Neural progenitor cell (in vitro differentiated cells): ENCODE measurements around the gene ZBP1. TPM values are rescaled to one million over a fixed set of nuclear protein-coding genes. Genes with fewer than 3 reads are reported as not detected.

Source experiments
- DNase-seq: peaks from one replicate; pipeline ENCODE4 v3.0.0-alpha.2; 2016; ENCODE audit warnings: low spot score
- H2AFZ ChIP-seq: fragments of 200-600 bp; sonication (generic); replicated peaks from 2 replicates; pipeline ENCODE4 v1.6.1; 2016; ENCODE audit warnings: antibody characterized with exemption
- H3F3A ChIP-seq: fragments of 200-600 bp; sonication (generic); 2 replicates; pipeline ENCODE4 v1.6.1; 2016; ENCODE audit warnings: antibody characterized with exemption, low read depth
- H3K27ac ChIP-seq: fragments of 200-600 bp; sonication (generic); 2 replicates; pipeline ENCODE4 v1.5.1; 2016; ENCODE audit warnings: mild to moderate bottlenecking
- H3K27me3 ChIP-seq: fragments of 200-600 bp; sonication (generic); 2 replicates; pipeline ENCODE4 v1.6.1; 2016; ENCODE audit warnings: mild to moderate bottlenecking, moderate library complexity
- H3K36me3 ChIP-seq: fragments of 200-600 bp; sonication (generic); 2 replicates; pipeline ENCODE4 v1.5.1; 2016
- H3K4me1 ChIP-seq: fragments of 200-600 bp; sonication (generic); 2 replicates; pipeline ENCODE4 v1.6.1; 2016; ENCODE audit warnings: mixed run types
- H3K4me2 ChIP-seq: fragments of 200-600 bp; sonication (generic); 2 replicates; pipeline ENCODE4 v1.6.1; 2016
- H3K4me3 ChIP-seq: fragments of 200-600 bp; sonication (generic); 2 replicates; pipeline ENCODE4 v1.5.1; 2016
- H3K79me2 ChIP-seq: fragments of 200-600 bp; sonication (generic); 2 replicates; pipeline ENCODE4 v1.6.1; 2016; ENCODE audit warnings: low read depth
- H3K9ac ChIP-seq: fragments of 200-600 bp; sonication (generic); 2 replicates; pipeline ENCODE4 v1.6.1; 2016
- H3K9me3 ChIP-seq: fragments of 200-600 bp; sonication (generic); 2 replicates; pipeline ENCODE4 v1.5.1; 2016; ENCODE audit warnings: low read depth
- H4K20me1 ChIP-seq: fragments of 200-600 bp; sonication (generic); 2 replicates; pipeline ENCODE4 v1.6.1; 2016; ENCODE audit warnings: low read depth
- H3K27ac Mint-ChIP-seq: 3 replicates; pipeline ENCODE4 v1.8.0; 2021; ENCODE audit warnings: mixed read lengths
- H3K27me3 Mint-ChIP-seq: 2 replicates; pipeline ENCODE4 v1.8.0; 2022; ENCODE audit warnings: low read depth, mild to moderate bottlenecking, inconsistent platforms, moderate library complexity, mixed read lengths; ENCODE audit not compliant: insufficient read depth
- H3K36me3 Mint-ChIP-seq: 3 replicates; pipeline ENCODE4 v1.8.0; 2021; ENCODE audit warnings: mixed read lengths
- H3K4me1 Mint-ChIP-seq: 3 replicates; pipeline ENCODE4 v1.8.0; 2021; ENCODE audit warnings: mixed read lengths
- H3K4me3 Mint-ChIP-seq: 3 replicates; pipeline ENCODE4 v1.8.0; 2021; ENCODE audit warnings: mild to moderate bottlenecking, moderate library complexity, mixed read lengths
- H3K9me3 Mint-ChIP-seq: 3 replicates; pipeline ENCODE4 v1.8.0; 2020; ENCODE audit warnings: mixed read lengths
- CTCF ChIP-seq: fragments of 200-600 bp; sonication (generic); IDR thresholded peaks from 2 replicates; pipeline ENCODE4 v1.5.1; 2017; ENCODE audit warnings: antibody characterized with exemption, mild to moderate bottlenecking
- EZH2 ChIP-seq: fragments of 200-600 bp; sonication (generic); IDR thresholded peaks from 2 replicates; pipeline ENCODE4 v1.6.1; 2017; ENCODE audit warnings: antibody characterized with exemption, mild to moderate bottlenecking, moderate library complexity
- EZH2phosphoT487 ChIP-seq: fragments of 200-600 bp; sonication (generic); IDR thresholded peaks from 2 replicates; pipeline ENCODE4 v1.6.1; 2017; ENCODE audit warnings: antibody characterized with exemption
- total RNA-seq: library from RNA; depleted of rRNA; stranded (reverse); fragments of >200 nt; gene quantifications from 2 replicates; pipeline ENCODE4 v1.2.3, GENCODE V29; 2015; ENCODE audit warnings: low replicate concordance

ZBP1 gene
- total RNA-seq, 1 donor from 2014 or later = not detected

DNA sequence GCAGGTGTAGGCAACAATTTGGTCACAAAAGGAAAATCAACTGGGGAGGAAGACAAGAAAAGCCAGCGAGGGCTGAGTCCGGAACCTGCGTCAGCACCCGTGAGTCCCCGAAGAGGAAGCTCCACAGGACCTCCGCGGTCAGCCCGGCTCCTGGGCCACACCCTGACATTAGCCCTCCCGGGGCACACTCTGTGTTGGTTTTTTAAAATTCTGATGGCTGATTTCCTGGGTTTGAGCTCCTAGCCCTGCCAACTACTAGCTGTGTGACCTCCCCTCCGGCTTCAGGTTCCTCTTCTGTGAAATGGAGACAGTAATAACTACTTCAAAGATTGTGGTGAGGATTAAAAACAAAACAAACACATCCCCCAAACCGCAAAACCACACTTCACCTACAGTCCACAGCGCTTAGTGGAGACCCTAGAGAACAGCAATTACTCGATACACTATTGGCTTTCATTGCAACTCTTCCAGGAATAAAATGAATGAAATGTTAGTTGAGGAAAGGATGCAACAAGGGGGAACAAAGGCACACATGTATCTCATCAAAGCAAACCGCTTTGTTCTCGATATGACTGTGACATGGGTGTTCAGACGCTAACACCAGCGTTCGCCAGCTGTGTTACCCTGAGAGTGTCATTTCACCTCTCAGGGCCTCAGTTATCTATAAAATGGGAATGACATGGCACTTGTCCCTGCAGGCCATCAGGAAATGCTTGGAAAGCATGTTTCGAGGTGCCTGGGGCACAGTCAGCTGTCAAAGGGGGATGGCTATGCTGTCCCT lies 985 bp downstream of the ZBP1 start:
- Histone ChIP-seq H2AFZ (no peak overlapping the region), H3F3A (no peaks in the 10 kb centered on the region), H3K4me3 (no peak overlapping the region), H3K27ac (no peak overlapping the region), H3K79me2 (no peaks in the 10 kb centered on the region), H3K9me3 (no peaks in the 10 kb centered on the region), H3K27me3 (no peaks in the 10 kb centered on the region), H3K4me2 (no peak overlapping the region), H3K4me1 (no peaks in the 10 kb centered on the region), H3K36me3 (no peaks in the 10 kb centered on the region), H3K9ac (no peak overlapping the region), H4K20me1 (no peaks in the 10 kb centered on the region)
- Mint-ChIP-seq H3K27ac (no peak overlapping the region), H3K9me3 (peaks cover 2% of the 10 kb centered on the region), H3K4me1 (peaks cover 5% of the 10 kb centered on the region), H3K27me3 (peaks cover 9% of the 10 kb centered on the region), H3K36me3 (no peaks in the 10 kb centered on the region), H3K4me3 (no peak overlapping the region)
- TF ChIP-seq EZH2phosphoT487 = no peak
- no peak for DNase-seq

- Mint-ChIP-seq H3K36me3 (no peaks in the 10 kb centered on the region), H3K4me1 (peaks cover 5% of the 10 kb centered on the region), H3K27ac (no peak overlapping the region), H3K9me3 (no peaks in the 10 kb centered on the region), H3K27me3 (peaks cover 9% of the 10 kb centered on the region), H3K4me3 (no peak overlapping the region)
- Histone ChIP-seq H2AFZ (no peak overlapping the region), H3K27me3 (no peaks in the 10 kb centered on the region), H4K20me1 (no peaks in the 10 kb centered on the region), H3K9me3 (no peaks in the 10 kb centered on the region), H3K4me3 (no peak overlapping the region), H3K4me1 (no peaks in the 10 kb centered on the region), H3K27ac (no peak overlapping the region), H3K4me2 (no peak overlapping the region), H3K9ac (no peak overlapping the region), H3K79me2 (no peaks in the 10 kb centered on the region), H3K36me3 (no peaks in the 10 kb centered on the region), H3F3A (no peaks in the 10 kb centered on the region)
- DNase-seq = no peak
- TF ChIP-seq EZH2phosphoT487 (no peak), CTCF (no peak), EZH2 (no peak)
Measured at GRCh38 chr20:57618764-57619050, 1.5 kb downstream of the ZBP1 start.

GRCh38 chr20:57618091-57618763 lies 2.0 kb downstream of the ZBP1 start:
- TF ChIP-seq EZH2phosphoT487 = no peak
- TF ChIP-seq EZH2 = no peak
- TF ChIP-seq CTCF = no peak
- H3K36me3 Mint-ChIP-seq = no peaks in the 10 kb centered on the region
- H3K4me1 Mint-ChIP-seq = peaks cover 5% of the 10 kb centered on the region
- no peak overlapping the region for H3K27ac Mint-ChIP-seq
- Histone ChIP-seq H3K4me1 (no peaks in the 10 kb centered on the region), H3K4me3 (no peak overlapping the region), H3K9me3 (no peaks in the 10 kb centered on the region), H3K27ac (no peak overlapping the region), H3K36me3 (no peaks in the 10 kb centered on the region), H4K20me1 (no peaks in the 10 kb centered on the region), H3K4me2 (no peak overlapping the region), H3K9ac (no peak overlapping the region), H3K79me2 (no peaks in the 10 kb centered on the region), H3K27me3 (no peaks in the 10 kb centered on the region), H2AFZ (no peak overlapping the region), H3F3A (no peaks in the 10 kb centered on the region)
- DNase-seq = no peak
- no peaks in the 10 kb centered on the region for H3K9me3 Mint-ChIP-seq
- H3K4me3 Mint-ChIP-seq = no peak overlapping the region
- H3K27me3 Mint-ChIP-seq = peaks cover 9% of the 10 kb centered on the region
